HG03135 (cell line): ENCODE measurements around the gene LBR.
"Not testable (repeated sequence)": the region's sequence is repeated elsewhere in the genome, so short reads cannot be mapped to it uniquely, and the experiment has no call there.

Experiments
- ATAC-seq: cut with Tn5 transposase; IDR thresholded peaks from one replicate; pipeline ENCODE4 v1.9.1; 2021; ENCODE audit warnings: mild to moderate bottlenecking, moderate library complexity; ENCODE audit not compliant: unreplicated experiment

LBR gene

DNA sequence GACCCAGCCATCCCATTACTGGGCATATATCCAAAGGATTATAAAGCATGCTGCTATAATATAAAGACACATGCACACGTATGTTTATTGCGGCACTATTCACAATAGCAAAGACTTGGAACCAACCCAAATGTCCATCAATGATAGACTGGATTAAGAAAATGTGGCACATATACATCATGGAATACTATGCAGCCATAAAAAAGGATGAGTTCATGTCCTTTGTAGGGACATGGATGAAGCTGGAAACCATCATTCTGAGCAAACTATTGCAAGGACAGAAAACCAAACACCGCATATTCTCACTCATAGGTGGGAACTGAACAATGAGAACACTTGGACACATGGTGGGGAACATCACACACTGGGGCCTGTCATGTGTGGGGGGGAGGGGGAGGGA is 41.0 kb downstream of the LBR start:
- not testable (repeated sequence) for ATAC-seq

GRCh38 chr1:225380691-225381090 is 47.1 kb downstream of the LBR start:
- ATAC-seq = no peak

GRCh38 chr1:225378880-225379279 is 49.0 kb downstream of the LBR start:
- no peak for ATAC-seq

DNA sequence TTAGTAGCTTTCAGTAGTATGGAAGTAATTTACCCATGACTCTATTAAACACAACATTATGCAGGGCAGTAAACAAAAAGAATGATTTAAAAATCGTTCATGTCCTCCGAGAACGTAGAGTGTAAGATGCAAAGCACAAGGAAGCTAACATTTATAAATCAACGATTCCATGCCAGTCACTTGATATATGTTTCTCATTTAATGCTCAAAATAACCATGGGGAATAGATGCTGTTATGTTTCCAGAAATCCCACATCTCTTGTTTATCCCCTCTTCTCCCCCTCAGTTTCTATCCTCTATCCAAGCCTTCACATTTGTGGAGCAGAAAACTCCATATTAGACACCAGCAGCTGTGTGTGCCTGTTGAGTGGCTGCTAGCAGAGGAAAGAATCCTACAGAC is 52.8 kb downstream of the LBR start:
- no peak for ATAC-seq

GRCh38 chr1:225373155-225373554 is 54.7 kb downstream of the LBR start:
- no peak for ATAC-seq

DNA sequence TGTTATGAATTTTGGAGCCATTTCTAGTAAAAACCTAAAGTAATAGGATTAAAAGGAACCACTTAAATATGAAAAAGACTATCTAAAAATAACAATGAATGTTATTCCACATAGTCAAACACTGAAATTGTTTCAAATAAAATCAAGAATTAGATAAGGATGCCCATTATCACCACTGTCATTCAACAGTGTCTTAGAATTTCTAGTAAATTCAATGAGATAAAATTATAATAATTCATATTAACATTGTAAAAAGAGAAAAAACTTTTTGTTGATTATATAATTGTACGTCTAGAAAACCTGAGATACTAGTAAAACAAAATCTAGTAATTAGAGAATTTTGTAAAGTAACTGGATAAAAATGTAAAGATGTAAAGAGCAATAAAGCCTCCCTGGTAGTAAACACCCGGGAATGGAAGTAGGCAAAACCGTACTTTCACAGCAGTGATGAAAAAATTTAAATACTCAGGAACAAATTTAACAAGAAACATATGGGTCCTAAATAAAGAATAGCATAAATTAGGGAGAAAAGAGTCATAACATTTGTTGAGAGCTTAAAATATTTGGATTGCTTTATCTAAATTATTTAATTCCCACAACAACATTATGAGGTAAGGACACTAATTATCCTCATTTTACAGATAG is 56.4 kb downstream of the LBR start:
- ATAC-seq = no peak

DNA sequence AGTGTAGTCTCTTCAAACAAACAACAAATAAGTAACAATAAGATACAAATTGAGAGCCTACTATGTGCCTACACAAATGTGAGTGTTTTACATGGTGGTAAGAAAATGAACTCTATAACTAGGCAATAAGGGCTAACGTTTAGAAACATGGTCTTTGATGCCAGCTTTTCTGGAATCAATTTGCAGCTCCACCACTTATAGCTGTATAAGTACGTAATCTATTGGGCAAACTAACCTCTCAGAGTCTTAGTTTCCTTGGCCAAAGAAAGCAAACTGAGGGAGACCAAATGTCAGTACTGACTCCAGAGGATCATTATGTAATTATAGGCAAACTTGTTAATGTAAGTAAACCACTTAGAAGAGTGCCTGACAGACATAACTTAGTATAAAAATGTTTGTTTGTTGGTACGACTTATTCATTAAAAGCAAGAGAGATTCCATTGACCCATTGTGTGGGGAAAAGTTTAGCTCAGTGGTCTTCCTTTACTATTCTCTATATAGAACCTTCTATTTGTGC is 59.7 kb downstream of the LBR start:
- ATAC-seq = no peak

DNA sequence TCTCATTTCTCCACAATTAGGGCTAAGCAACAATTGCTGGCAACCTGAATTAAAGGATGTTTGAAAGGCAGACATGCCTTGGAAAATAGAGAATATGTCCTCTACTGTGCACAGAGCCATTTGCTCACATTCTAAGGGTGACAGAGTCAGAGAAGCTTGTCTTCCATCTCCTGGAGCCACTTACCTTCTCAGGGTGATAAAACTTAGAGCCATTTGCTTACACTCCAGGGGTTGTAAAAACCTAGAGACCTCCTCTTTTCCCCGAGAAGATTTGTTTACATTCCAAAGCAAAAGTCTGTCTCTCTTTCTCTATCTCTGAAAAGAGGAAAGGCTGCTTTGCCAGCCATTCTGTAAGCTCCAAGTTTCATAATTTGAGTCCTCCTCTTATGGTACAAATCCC is 61.3 kb downstream of the LBR start:
- ATAC-seq = no peak

- no peak for ATAC-seq
Observed at GRCh38 chr1:225366018-225366417, 61.8 kb downstream of the LBR start.

GRCh38 chr1:225364439-225364838 is 63.4 kb downstream of the LBR start:
- ATAC-seq = no peak

DNA sequence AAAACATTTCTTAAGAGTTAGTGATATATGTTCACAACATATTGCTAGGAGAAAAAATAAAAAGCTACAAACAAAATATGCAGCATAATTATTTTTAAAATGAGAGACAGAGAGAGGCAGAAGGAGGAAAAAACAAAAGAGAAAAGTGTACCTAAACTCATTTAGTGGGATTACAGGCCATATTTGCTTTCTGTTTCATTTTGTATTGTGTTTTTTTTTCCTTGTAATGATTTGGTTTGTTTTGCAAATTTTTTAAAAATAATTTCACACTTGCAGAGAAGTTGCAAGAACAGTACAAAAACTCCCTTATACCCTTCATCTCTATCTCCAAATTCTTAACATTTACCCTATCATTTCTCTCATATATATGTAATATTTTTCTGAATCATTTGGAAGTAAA is 65.0 kb downstream of the LBR start:
- ATAC-seq = no peak

- no peak for ATAC-seq
Observed at GRCh38 chr1:225361176-225361575, 66.7 kb downstream of the LBR start.

- ATAC-seq = no peak
Observed at GRCh38 chr1:225360119-225360518, 67.7 kb downstream of the LBR start.

DNA sequence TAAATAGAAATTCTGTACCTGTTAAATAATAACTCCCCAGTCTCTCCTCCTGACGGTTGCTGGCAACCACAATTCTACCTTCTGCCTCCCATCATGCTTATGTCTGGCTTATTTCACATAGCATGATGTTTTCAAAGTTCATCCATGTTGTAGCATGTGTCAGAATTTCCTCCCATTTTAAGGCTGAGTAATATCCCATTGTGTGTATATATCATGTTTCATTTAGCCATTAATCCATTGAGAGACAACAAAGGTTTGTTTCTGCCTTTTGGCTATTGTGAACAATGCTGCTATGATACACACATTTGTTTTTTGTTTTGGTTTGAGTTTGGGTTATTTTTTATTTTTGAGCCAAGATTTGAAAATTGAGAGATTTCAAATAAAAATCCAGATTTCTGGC is 72.0 kb downstream of the LBR start:
- ATAC-seq = no peak

GRCh38 chr1:225354906-225355305 is 72.9 kb downstream of the LBR start:
- ATAC-seq = no peak
